ENCODE measurements around the gene RNF130.
A peak's percentile ranks its signal among the peaks of the same experiment; 100 is the strongest.
"Not testable (repeated sequence)": the region's sequence is repeated elsewhere in the genome, so short reads cannot be mapped to it uniquely, and the experiment has no call there.

RNF130 gene

GRCh38 chr5:180102636-180103035, 31.1 kb upstream of the RNF130 start:
- no peak for DNase-seq (ENCODE audit: low spot score)

GRCh38 chr5:180101451-180102105, 30.0 kb upstream of the RNF130 start:
- no peak for DNase-seq (ENCODE audit: low spot score)

- peak; percentile 36 for DNase-seq (ENCODE audit: low spot score)
Observed at GRCh38 chr5:180100621-180101450, 29.3 kb upstream of the RNF130 start.

GRCh38 chr5:180099733-180100611, 28.4 kb upstream of the RNF130 start:
- peak; percentile 34 for DNase-seq (ENCODE audit: low spot score)

GRCh38 chr5:180098991-180099732, 27.6 kb upstream of the RNF130 start:
- no peak for DNase-seq (ENCODE audit: low spot score)

GRCh38 chr5:180098526-180098925, 27.0 kb upstream of the RNF130 start:
- no peak for DNase-seq (ENCODE audit: low spot score)

- DNase-seq (ENCODE audit: low spot score): no peak
Observed at GRCh38 chr5:180097926-180098325, 26.4 kb upstream of the RNF130 start.

- DNase-seq (ENCODE audit: low spot score): no peak
Observed at GRCh38 chr5:180097163-180097894, 25.8 kb upstream of the RNF130 start.

- no peak for DNase-seq (ENCODE audit: low spot score)
Observed at GRCh38 chr5:180096616-180097015, 25.1 kb upstream of the RNF130 start.

- DNase-seq (ENCODE audit: low spot score): no peak
Observed at GRCh38 chr5:180095545-180095944, 24.0 kb upstream of the RNF130 start.

GRCh38 chr5:180093651-180094382, 22.3 kb upstream of the RNF130 start:
- no peak for DNase-seq (ENCODE audit: low spot score)

GRCh38 chr5:180093241-180093640, 21.7 kb upstream of the RNF130 start:
- no peak for DNase-seq (ENCODE audit: low spot score)

GRCh38 chr5:180090769-180091546, 19.4 kb upstream of the RNF130 start:
- DNase-seq (ENCODE audit: low spot score): peak; percentile 68

- peak; percentile 90 for DNase-seq (ENCODE audit: low spot score)
Observed at GRCh38 chr5:180090098-180090768, 18.7 kb upstream of the RNF130 start.

GRCh38 chr5:180089628-180090027, 18.1 kb upstream of the RNF130 start:
- DNase-seq (ENCODE audit: low spot score): not testable (repeated sequence)

- DNase-seq (ENCODE audit: low spot score): no peak
Observed at GRCh38 chr5:180088561-180088960, 17.0 kb upstream of the RNF130 start.

GRCh38 chr5:180086816-180087399, 15.3 kb upstream of the RNF130 start:
- DNase-seq (ENCODE audit: low spot score): no peak

- DNase-seq (ENCODE audit: low spot score): no peak
Observed at GRCh38 chr5:180085837-180086236, 14.3 kb upstream of the RNF130 start.
